IMR-90 (cell line): Measurements from ENCODE around the gene BRME1. TPM values are rescaled to one million over a fixed set of nuclear protein-coding genes. Genes with fewer than 3 reads are reported as not detected.

Source experiments
- ATAC-seq: fragments of 200-7000 bp; cut with Tn5 transposase; 2 replicates; pipeline ENCODE4 v1.9.1; 2020; ENCODE audit warnings: low read depth, mild to moderate bottlenecking, moderate library complexity
- BruUV-seq: library from RNA; stranded (reverse); fragments of 400-500 nt; replicated peaks from 2 replicates; lab custom pipeline; 2021; lab: Mats Ljungman, UMichigan
- CTCF ChIA-PET: fragments of 300-600 bp; formaldehyde crosslinking; extraction: SDS; loops from one replicate; lab custom pipeline; 2021; ENCODE audit warnings: antibody characterized with exemption; lab: Yijun Ruan, JAX
- POLR2A ChIA-PET: fragments of 300-600 bp; sonication (Branson Sonifier 250); formaldehyde crosslinking; loops from one replicate; lab custom pipeline; 2022; ENCODE audit warnings: antibody characterized with exemption; ENCODE audit not compliant: unreplicated experiment; lab: Charles Lee
- DNase-seq: peaks from one replicate; pipeline ENCODE4 v3.0.0; 2013
- H2AFZ ChIP-seq: replicated peaks from 2 replicates; pipeline ENCODE3; 2013; ENCODE audit warnings: low read length, mild to moderate bottlenecking; ENCODE audit not compliant: poor library complexity
- H2AK5ac ChIP-seq: 2 replicates; pipeline ENCODE4 v1.6.1; 2013; ENCODE audit warnings: low read depth, low read length, inconsistent platforms
- H2AK9ac ChIP-seq: replicated peaks from 2 replicates; pipeline ENCODE3; 2013; ENCODE audit warnings: mild to moderate bottlenecking, low read depth, low read length, moderate library complexity; ENCODE audit not compliant: poor library complexity
- H2BK120ac ChIP-seq: 2 replicates; pipeline ENCODE4 v1.6.1; 2013; ENCODE audit warnings: low read depth, low read length, inconsistent platforms
- H2BK15ac ChIP-seq: 3 replicates; pipeline ENCODE4 v1.6.1; 2013; ENCODE audit warnings: low read depth, low read length, inconsistent platforms
- H2BK20ac ChIP-seq: 2 replicates; pipeline ENCODE4 v1.6.1; 2013; ENCODE audit warnings: low read depth, mild to moderate bottlenecking, inconsistent platforms, low read length, moderate library complexity
- H2BK5ac ChIP-seq: 2 replicates; pipeline ENCODE4 v1.6.1; 2013; ENCODE audit warnings: mild to moderate bottlenecking, low read depth, low read length, inconsistent platforms; ENCODE audit not compliant: poor library complexity, severe bottlenecking
- H3K14ac ChIP-seq: replicated peaks from 2 replicates; pipeline ENCODE4 v1.6.1; 2013; ENCODE audit warnings: low read depth, low read length, inconsistent platforms
- H3K18ac ChIP-seq: 2 replicates; pipeline ENCODE4 v1.6.1; 2013; ENCODE audit warnings: low read depth, low read length, control low read depth
- H3K23ac ChIP-seq: 2 replicates; pipeline ENCODE4 v1.6.1; 2013; ENCODE audit warnings: low read depth, low read length, inconsistent platforms
- H3K27ac ChIP-seq: 2 replicates; pipeline ENCODE4 v1.5.1; 2013; ENCODE audit warnings: mild to moderate bottlenecking, control low read depth, low read length; ENCODE audit not compliant: insufficient read depth
- H3K27me3 ChIP-seq: 2 replicates; pipeline ENCODE4 v1.6.1; 2013; ENCODE audit warnings: low read length; ENCODE audit not compliant: control insufficient read depth, insufficient read depth
- H3K36me3 ChIP-seq: 2 replicates; pipeline ENCODE4 v1.6.1; 2013; ENCODE audit warnings: low read length, mixed read lengths; ENCODE audit not compliant: control insufficient read depth, insufficient read depth
- H3K4ac ChIP-seq: 2 replicates; pipeline ENCODE4 v1.6.1; 2013; ENCODE audit warnings: low read depth, low read length, inconsistent platforms
- H3K4me1 ChIP-seq: 2 replicates; pipeline ENCODE4 v1.6.1; 2013; ENCODE audit warnings: low read length, mixed read lengths; ENCODE audit not compliant: control insufficient read depth, insufficient read depth
- H3K4me2 ChIP-seq: 2 replicates; pipeline ENCODE4 v1.6.1; 2013; ENCODE audit warnings: low read depth, mild to moderate bottlenecking, control low read depth, low read length, moderate library complexity
- H3K4me3 ChIP-seq: 2 replicates; pipeline ENCODE4 v1.5.1; 2013; ENCODE audit warnings: low read depth, mild to moderate bottlenecking, control low read depth, low read length, moderate library complexity; ENCODE audit not compliant: insufficient read depth
- H3K56ac ChIP-seq: 2 replicates; pipeline ENCODE4 v1.6.1; 2013; ENCODE audit warnings: low read length, inconsistent platforms; ENCODE audit not compliant: insufficient read depth; ENCODE audit errors: extremely low read depth
- H3K79me1 ChIP-seq, 2 experiments: 2 replicates each; pipeline ENCODE4 v1.6.1; 2013; ENCODE audit warnings: low read length in 2 of 2, inconsistent platforms in 1 of 2, low read depth in 1 of 2
- H3K9ac ChIP-seq: 2 replicates; pipeline ENCODE4 v1.6.1; 2013; ENCODE audit warnings: low read depth, low read length, control low read depth
- H3K9me1 ChIP-seq: 2 replicates; pipeline ENCODE4 v1.6.1; 2013; ENCODE audit warnings: low read length, inconsistent platforms; ENCODE audit not compliant: insufficient read depth
- H3K9me3 ChIP-seq: 2 replicates; pipeline ENCODE4 v1.6.1; 2013; ENCODE audit warnings: low read length; ENCODE audit not compliant: control insufficient read depth, insufficient read depth
- H4K20me1 ChIP-seq: 2 replicates; pipeline ENCODE4 v1.6.1; 2013; ENCODE audit warnings: low read length, inconsistent platforms; ENCODE audit not compliant: insufficient read depth
- H4K5ac ChIP-seq: 2 replicates; pipeline ENCODE4 v1.6.1; 2013; ENCODE audit warnings: mild to moderate bottlenecking, low read depth, low read length, control low read depth
- H4K8ac ChIP-seq, 2 experiments: 2 replicates each; pipeline ENCODE4 v1.6.1; 2013; ENCODE audit warnings: low read depth in 2 of 2, low read length in 2 of 2, control low read depth in 1 of 2, inconsistent platforms in 1 of 2
- H4K91ac ChIP-seq: 2 replicates; pipeline ENCODE4 v1.6.1; 2013; ENCODE audit warnings: low read depth, low read length, inconsistent platforms; ENCODE audit not compliant: insufficient read depth
- BHLHE40 ChIP-seq: fragments of 150-350 bp; IDR thresholded peaks from 2 replicates; pipeline ENCODE4 v1.6.1; 2016; ENCODE audit warnings: mild to moderate bottlenecking, low read depth, low read length
- CHD1 ChIP-seq: IDR thresholded peaks from 2 replicates; pipeline ENCODE4 v1.6.1; 2012; ENCODE audit warnings: low read depth, low read length, improper control_type of control experiment
- FOS ChIP-seq: fragments of 150-350 bp; IDR thresholded peaks from 2 replicates; pipeline ENCODE4 v1.6.1; 2016; ENCODE audit warnings: low read depth, low read length
- MAFK ChIP-seq: IDR thresholded peaks from 2 replicates; pipeline ENCODE4 v1.6.1; 2012; ENCODE audit warnings: low read depth, low read length, improper control_type of control experiment
- MAZ ChIP-seq: IDR thresholded peaks from 2 replicates; pipeline ENCODE4 v1.6.1; 2012; ENCODE audit warnings: low read depth, mild to moderate bottlenecking, low read length, improper control_type of control experiment, moderate library complexity, borderline replicate concordance
- MXI1 ChIP-seq: IDR thresholded peaks from 2 replicates; pipeline ENCODE4 v1.6.1; 2012; ENCODE audit warnings: low read depth, mild to moderate bottlenecking, low read length, moderate library complexity, borderline replicate concordance
- NFE2L2 ChIP-seq: fragments of 150-350 bp; IDR thresholded peaks from 2 replicates; pipeline ENCODE4 v1.6.1; 2016; ENCODE audit warnings: low read depth, mild to moderate bottlenecking, low read length
- POLR2A ChIP-seq: IDR thresholded peaks from 2 replicates; pipeline ENCODE4 v1.6.1; 2012; ENCODE audit warnings: mild to moderate bottlenecking, low read depth, low read length
- RAD21 ChIP-seq: IDR thresholded peaks from 2 replicates; pipeline ENCODE4 v1.6.1; 2012; ENCODE audit warnings: low read length, improper control_type of control experiment
- RCOR1 ChIP-seq: IDR thresholded peaks from 2 replicates; pipeline ENCODE4 v1.6.1; 2012; ENCODE audit warnings: mild to moderate bottlenecking, low read length, improper control_type of control experiment; ENCODE audit not compliant: insufficient replicate concordance
- SMC3 ChIP-seq: fragments of 150-350 bp; IDR thresholded peaks from 2 replicates; pipeline ENCODE4 v1.6.1; 2016; ENCODE audit warnings: low read depth, mild to moderate bottlenecking, antibody characterized with exemption, low read length, moderate library complexity
- WGBS, 2 experiments: methylation state at CpG; one replicate each; pipeline versions ENCODE4 v1.1.5 to v1.1.7; 2013; ENCODE audit warnings: missing lambda C conversion rate in 2 of 2; ENCODE audit not compliant: insufficient read length in 1 of 2; ENCODE audit errors: extremely low coverage in 2 of 2; 5-methylcytosine and 5-hydroxymethylcytosine counted together
- dilution Hi-C: fragments of 300-500 bp; cut with HindIII; formaldehyde crosslinking; loops from one replicate; pipeline ENCODE4 v1.14.3; 2018; ENCODE audit warnings: low sequenced_read_pairs; ENCODE audit not compliant: unreplicated experiment
- in situ Hi-C: fragments of 300-500 bp; cut with MboI; formaldehyde crosslinking; loops from 3 replicates; pipeline ENCODE4 v1.14.3; 2019; ENCODE audit warnings: low sequenced_read_pairs, inconsistent platforms, mixed read lengths
- intact Hi-C: fragments of 100-400 bp; cut with micrococcal nuclease; formaldehyde crosslinking; loops from 2 replicates; pipeline ENCODE4 v1.10.0; 2022
- polyA plus RNA-seq, 3 experiments: library from polyadenylated mRNA; depleted of rRNA; stranded (reverse); fragments of >200 nt; gene quantifications; 2 replicates each; pipeline ENCODE4 v1.2.3, GENCODE V29; 2012; ENCODE audit warnings: low replicate concordance in 1 of 3
- total RNA-seq: library from RNA; depleted of rRNA; stranded (reverse); fragments of >200 nt; gene quantifications from 2 replicates; pipeline ENCODE4 v1.2.3, GENCODE V29; 2012
- TF ChIP-seq, protein P1 (sequence below): fragments of 150-350 bp; IDR thresholded peaks from 2 replicates; pipeline ENCODE4 v1.6.1; 2016; ENCODE audit warnings: low read depth, mild to moderate bottlenecking, low read length, moderate library complexity, borderline replicate concordance
- TF ChIP-seq, protein P2 (sequence below): conservative IDR thresholded peaks from 2 replicates; pipeline ENCODE4 v1.5.1; 2012; ENCODE audit warnings: mild to moderate bottlenecking, low read depth, low read length, improper control_type of control experiment
- TF ChIP-seq, protein P3 (sequence below): fragments of 150-350 bp; IDR thresholded peaks from 2 replicates; pipeline ENCODE4 v1.6.1; 2017; ENCODE audit warnings: mild to moderate bottlenecking, antibody characterized with exemption, low read length, low read depth

BRME1 gene
- total and polyA plus RNA-seq, 2 of the 4 experiments (the other 2 are of a cell fraction), result 0.18 to 0.38 TPM

DNA sequence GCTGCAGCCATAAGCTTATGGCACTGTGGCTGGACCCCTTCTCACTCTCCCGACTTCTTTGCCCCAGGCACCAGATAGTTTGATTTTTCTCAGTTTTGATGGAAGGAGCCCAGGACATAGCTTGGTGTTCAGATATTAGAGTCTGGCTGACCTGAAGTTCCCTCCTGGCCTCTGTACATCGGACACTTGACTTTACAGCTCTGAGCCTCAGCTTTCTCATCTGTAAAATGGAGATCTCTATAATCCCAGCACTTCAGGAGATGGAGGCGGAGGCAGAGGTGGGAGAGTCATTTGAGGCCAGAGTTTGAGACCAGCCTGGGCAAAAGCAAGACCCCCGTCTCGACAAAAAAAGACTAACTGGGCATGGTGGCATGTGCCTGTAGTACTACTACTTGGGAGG is 993 bp upstream of the BRME1 start:
- H2BK20ac ChIP-seq, result no peak overlapping the region
- no peak overlapping the region for H2BK120ac ChIP-seq
- no peak overlapping the region for H4K5ac ChIP-seq
- TF ChIP-seq SMC3 (no peak), RCOR1 (no peak), CHD1 (no peak), FOS (no peak), MAFK (no peak), BHLHE40 (no peak), POLR2A (no peak), MXI1 (no peak), NFE2L2 (no peak), RAD21 (no peak), MAZ (no peak)
- TF ChIP-seq, protein P1, sequence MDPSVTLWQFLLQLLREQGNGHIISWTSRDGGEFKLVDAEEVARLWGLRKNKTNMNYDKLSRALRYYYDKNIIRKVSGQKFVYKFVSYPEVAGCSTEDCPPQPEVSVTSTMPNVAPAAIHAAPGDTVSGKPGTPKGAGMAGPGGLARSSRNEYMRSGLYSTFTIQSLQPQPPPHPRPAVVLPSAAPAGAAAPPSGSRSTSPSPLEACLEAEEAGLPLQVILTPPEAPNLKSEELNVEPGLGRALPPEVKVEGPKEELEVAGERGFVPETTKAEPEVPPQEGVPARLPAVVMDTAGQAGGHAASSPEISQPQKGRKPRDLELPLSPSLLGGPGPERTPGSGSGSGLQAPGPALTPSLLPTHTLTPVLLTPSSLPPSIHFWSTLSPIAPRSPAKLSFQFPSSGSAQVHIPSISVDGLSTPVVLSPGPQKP, result no peak
- TF ChIP-seq, protein P2, sequence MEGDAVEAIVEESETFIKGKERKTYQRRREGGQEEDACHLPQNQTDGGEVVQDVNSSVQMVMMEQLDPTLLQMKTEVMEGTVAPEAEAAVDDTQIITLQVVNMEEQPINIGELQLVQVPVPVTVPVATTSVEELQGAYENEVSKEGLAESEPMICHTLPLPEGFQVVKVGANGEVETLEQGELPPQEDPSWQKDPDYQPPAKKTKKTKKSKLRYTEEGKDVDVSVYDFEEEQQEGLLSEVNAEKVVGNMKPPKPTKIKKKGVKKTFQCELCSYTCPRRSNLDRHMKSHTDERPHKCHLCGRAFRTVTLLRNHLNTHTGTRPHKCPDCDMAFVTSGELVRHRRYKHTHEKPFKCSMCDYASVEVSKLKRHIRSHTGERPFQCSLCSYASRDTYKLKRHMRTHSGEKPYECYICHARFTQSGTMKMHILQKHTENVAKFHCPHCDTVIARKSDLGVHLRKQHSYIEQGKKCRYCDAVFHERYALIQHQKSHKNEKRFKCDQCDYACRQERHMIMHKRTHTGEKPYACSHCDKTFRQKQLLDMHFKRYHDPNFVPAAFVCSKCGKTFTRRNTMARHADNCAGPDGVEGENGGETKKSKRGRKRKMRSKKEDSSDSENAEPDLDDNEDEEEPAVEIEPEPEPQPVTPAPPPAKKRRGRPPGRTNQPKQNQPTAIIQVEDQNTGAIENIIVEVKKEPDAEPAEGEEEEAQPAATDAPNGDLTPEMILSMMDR, result no peak
- TF ChIP-seq, protein P3, sequence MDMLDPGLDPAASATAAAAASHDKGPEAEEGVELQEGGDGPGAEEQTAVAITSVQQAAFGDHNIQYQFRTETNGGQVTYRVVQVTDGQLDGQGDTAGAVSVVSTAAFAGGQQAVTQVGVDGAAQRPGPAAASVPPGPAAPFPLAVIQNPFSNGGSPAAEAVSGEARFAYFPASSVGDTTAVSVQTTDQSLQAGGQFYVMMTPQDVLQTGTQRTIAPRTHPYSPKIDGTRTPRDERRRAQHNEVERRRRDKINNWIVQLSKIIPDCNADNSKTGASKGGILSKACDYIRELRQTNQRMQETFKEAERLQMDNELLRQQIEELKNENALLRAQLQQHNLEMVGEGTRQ, result no peak
- H4K20me1 ChIP-seq, result no peaks in the 10 kb centered on the region
- H3K4me1 ChIP-seq, result no peaks in the 10 kb centered on the region; the same call in 1 of the 2 replicates
- H3K23ac ChIP-seq, result peak overlapping the region; percentile 7; the same call in 1 of the 2 replicates
- in situ Hi-C loops, result no loop called here
- peak overlapping the region; percentile 10 for H2AK9ac ChIP-seq
- H4K91ac ChIP-seq, result no peak overlapping the region
- H2BK5ac ChIP-seq, result no peak overlapping the region
- peak overlapping the region; percentile 85 for H3K4me2 ChIP-seq
- ChIA-PET CTCF (no interaction called here), POLR2A (no interaction called here)
- H2BK15ac ChIP-seq, result no peak overlapping the region
- no peak overlapping the region for H3K27ac ChIP-seq
- H3K4ac ChIP-seq, result 0 out of 2 replicates have a peak overlapping the region, but pooled peaks have one; percentile 0
- no peaks in the 10 kb centered on the region for H3K27me3 ChIP-seq
- dilution Hi-C loops, result no loop called here
- H3K36me3 ChIP-seq, result peaks cover 8% of the 10 kb centered on the region
- H3K79me1 ChIP-seq, result peaks cover 6 to 8% of the 10 kb centered on the region in 2 experiments
- H2AFZ ChIP-seq, result peak overlapping the region; percentile 100
- 100% methylated on average over 2 of the region's 5 CpGs; no CpG with 5 or more reads in 1 of the 2 experiments for WGBS, 2 experiments
- H3K14ac ChIP-seq, result no peak overlapping the region
- no peak overlapping the region for H3K18ac ChIP-seq
- H3K9me3 ChIP-seq, result no peaks in the 10 kb centered on the region
- peak overlapping the region; percentile 53 to 96 for H4K8ac ChIP-seq
- ATAC-seq (no peak), DNase-seq (no peak)
- peak overlapping the region; percentile 96; the same call in 1 of the 2 replicates for H3K9ac ChIP-seq
- no peaks in the 10 kb centered on the region; the same call in none of the 2 replicates for H3K9me1 ChIP-seq
- intact Hi-C loops, result loop anchor here (1.0 kb wide), 1 partner anchor 14 kb away; no protein-coding TSS in a partner anchor
- no TSS peak for BruUV-seq
- no peak overlapping the region for H3K56ac ChIP-seq
- no peak overlapping the region; the same call in 1 of the 2 replicates for H2AK5ac ChIP-seq
- H3K4me3 ChIP-seq, result peak overlapping the region; percentile 97
